HG02678 (cell line): ENCODE results near the gene PRICKLE2.

ENCODE experiments used
- ATAC-seq: cut with Tn5 transposase; IDR thresholded peaks from one replicate; pipeline ENCODE4 v1.9.1; 2021; ENCODE audit warnings: mild to moderate bottlenecking, moderate library complexity; ENCODE audit not compliant: unreplicated experiment

The PRICKLE2 gene

DNA sequence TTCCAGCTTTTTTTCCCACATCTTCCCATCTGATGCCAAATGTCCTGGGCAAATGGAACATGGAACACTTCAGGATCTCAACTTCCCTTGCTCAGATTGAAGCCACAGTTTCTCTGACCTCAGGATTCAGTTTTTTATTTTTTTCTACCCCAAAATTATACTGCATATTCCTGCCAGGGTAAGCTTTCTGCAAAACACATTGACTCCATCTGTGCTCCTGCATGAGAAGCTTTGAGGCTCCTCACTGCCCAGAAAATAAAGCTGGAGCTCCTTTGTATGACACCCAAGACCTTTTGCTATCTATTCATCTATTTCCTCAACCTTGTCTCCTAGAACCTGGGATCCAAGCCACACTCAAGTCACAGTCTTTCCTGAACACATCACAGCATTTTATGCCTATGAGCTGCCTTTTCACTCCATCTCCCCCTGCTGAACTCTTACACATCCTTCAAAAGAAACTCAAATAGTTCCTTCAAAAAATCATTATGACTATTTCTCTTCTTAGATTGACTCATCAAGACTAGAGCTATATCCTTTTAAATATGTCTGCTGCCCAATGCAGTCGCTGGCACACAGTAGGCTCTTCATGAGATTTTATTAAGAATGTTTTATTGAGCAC, 144.5 kb downstream of the PRICKLE2 start:
- no peak for ATAC-seq

DNA sequence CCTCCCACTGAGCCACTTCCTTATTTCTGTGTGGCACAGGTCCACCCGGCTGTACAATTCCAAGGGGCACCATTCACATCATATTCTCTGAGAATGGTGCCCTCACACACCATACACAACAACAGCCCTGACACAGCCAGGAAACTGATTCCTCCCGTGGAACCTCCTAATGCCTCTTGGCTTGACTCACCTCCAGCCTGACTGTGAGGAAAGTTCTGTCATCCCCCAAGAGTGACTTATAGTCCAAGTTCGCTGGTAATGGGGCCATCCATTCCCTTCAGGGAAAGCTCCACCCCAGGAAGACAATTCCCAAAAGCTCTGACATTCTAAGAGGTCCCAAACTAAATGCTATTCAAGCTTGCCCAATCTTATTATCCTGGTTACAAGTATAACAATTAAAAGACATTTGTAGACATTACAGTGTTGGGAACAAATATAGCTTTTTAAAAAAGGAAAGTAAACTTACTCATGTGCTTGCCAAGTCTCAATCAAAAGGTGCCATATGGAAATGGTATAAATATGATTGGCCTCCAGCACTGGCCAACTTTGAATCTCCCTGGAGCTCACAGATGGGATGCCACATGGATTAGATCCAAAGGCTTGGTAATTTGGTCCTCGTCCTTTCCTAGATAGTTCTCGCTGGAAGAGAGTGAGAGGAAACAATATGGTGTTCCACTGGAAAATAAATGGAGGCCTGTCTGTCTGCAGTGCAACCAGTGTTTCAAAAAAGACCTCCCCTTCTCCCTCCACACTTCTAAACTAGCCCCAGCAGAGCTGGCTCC, 145.7 kb downstream of the PRICKLE2 start:
- no peak for ATAC-seq

GRCh38 chr3:64078966-64079365, 146.3 kb downstream of the PRICKLE2 start:
- ATAC-seq = no peak

GRCh38 chr3:64074895-64075679, 150.2 kb downstream of the PRICKLE2 start:
- ATAC-seq = no peak

DNA sequence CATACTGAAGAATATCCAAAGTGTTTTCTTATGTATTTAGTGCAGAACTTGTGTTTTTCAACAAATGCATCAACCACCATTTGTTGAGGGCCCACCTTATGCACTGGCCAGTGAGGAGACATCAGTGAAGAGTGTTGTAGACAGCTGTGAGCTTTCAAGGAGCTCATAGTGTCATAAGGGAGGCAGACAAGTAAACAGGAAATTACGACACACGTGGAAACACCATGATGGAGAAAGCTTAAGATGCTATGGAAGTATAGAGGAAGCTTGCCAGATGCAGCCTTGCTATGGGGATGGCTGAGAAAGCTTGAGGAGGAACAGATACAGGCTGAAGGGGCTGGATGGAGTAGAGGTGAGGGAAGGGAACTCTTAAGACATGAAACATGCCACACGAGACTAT, 151.2 kb downstream of the PRICKLE2 start:
- no peak for ATAC-seq

DNA sequence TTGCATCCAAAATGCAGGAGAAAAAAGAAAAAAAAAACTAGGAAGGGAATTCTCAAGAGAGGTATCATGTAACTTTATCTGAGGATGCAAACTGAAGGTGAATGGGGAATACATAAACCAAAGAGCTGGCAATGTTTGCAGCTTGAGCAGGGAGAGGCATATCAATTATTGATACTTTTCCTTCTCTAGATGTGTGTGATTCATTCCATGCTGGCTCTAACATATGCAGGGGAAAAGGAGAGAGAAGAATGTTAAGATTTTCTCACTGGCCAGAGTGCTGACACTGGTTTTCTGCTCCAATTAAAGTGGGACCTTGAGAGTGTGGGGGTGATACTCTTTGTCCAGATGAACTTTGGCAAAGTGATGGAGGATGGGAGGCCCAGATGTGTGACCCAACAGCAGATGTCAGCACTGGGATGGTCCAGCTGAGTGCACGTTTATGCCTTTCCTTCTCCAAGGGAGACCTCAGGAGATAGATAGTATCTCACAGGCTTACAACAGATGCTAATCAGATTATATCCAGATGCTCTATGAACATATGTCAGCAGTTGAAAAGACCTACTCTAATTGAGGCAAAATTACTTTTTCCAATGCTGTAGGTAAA, 152.0 kb downstream of the PRICKLE2 start:
- no peak for ATAC-seq

DNA sequence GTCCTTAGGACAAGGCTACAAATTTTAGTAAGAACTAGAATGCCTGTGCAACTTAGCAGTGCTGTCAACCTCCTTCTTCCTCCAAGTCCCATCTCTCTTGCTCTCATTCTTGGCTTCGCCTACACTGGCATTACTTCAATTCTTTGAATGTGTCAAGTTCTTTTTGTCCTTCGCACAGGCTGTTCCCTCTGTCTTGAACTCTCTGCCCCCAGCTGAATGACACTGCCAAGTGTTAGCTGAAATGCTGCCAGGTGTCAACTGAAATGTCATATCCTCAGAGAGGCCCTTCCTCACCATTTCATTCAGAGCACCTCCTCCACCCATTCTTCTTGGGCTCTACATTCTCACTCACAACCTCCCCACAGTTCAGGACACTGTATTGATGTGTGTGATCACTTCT, 153.1 kb downstream of the PRICKLE2 start:
- ATAC-seq = no peak

DNA sequence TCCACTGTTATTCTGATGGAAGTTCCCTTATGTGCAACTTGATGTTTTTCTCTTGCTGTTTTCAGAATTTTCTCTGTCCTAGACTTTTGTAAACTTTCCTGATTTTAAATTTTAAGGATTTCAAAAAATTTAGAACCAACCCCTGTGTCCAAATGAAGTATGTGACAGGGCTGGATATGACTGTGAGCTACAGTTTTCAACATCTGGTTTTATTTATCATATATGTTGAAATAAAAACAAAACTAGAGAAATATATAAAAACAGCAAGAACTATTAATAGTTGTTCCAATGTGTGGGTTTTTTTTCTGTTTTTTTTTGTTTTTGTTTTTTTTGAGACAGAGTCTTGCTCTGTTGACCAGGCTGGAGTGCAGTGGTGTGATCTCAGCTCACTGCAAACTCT, 154.6 kb downstream of the PRICKLE2 start:
- no peak for ATAC-seq

GRCh38 chr3:64067506-64068346, 157.5 kb downstream of the PRICKLE2 start:
- no peak for ATAC-seq

DNA sequence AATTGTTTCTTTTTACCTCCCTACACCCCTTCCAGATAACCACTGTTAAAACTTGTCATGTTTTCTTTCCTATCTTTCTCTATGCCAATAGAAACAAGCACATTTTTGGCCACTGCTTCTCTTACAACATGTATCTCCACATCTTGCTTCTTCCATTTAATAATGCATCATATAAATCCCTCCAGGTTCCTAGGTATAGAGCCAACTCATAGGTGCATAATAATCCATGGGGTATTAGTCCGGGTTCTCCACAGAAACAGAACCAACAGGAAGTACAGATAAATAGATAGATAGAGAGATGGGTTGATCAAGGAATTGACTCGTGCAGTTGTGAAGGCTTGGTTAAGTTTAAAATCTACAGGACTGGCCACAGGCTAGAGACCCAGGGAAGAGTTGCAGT, 160.5 kb downstream of the PRICKLE2 start:
- ATAC-seq = no peak

DNA sequence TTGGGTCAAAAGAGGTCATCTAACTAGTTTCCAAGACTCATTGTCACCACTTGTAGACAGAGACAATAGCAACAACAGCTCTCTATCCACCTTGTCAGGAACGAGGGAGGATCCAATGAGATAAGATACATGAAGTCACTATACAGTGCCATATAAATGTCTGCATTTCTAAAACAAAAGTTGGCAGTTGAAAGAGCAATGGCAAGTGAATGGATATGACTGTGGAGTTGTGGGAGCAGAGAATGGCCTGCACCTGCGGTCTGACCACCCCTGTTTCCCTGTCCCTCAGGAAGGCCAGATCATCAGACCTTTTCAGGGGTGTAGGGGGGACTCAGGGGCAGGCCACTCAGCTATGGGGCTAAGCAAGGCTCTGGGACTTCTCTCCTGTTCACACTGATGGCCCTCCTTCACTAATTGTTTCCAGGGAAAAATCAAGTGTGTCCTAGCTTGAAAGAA, 161.3 kb downstream of the PRICKLE2 start:
- no peak for ATAC-seq

- ATAC-seq = no peak
Observed at GRCh38 chr3:64063207-64063982, 161.9 kb downstream of the PRICKLE2 start.

GRCh38 chr3:64061628-64062027, 163.6 kb downstream of the PRICKLE2 start:
- no peak for ATAC-seq

DNA sequence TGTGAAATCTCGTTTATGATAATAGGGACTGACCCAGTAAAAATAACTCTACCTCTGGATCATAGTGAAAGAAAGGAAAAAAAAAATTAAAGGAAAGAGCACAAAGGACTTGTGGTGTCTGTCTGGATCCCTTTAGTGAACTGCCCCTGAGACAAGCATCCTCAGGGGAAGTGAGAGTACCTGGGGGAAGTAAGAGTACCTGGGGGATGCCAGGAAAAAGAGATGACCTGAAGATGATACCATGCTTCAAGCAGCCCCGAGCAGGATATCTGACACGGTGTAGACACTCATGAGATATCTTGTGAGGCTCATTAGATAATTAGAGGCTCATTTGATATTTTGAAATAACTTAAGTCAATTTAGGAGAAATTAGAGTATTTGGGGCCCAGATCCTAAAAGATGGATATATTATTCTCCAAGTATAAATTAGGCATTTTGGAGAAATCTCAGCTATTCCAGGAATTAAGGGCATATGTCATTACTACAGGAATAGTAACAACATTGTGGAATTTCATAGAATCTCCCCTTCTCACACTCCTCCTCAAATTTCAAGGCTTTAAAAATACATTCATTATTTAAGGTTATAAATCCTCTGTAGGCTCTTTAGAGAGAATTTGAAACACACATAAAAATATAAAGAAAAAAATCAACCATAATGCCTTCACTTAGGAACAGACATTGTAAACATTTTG, 165.6 kb downstream of the PRICKLE2 start:
- no peak for ATAC-seq

- no peak for ATAC-seq
Observed at GRCh38 chr3:64058566-64058965, 166.7 kb downstream of the PRICKLE2 start.

- ATAC-seq = no peak
Observed at GRCh38 chr3:64057231-64057630, 168.0 kb downstream of the PRICKLE2 start.

DNA sequence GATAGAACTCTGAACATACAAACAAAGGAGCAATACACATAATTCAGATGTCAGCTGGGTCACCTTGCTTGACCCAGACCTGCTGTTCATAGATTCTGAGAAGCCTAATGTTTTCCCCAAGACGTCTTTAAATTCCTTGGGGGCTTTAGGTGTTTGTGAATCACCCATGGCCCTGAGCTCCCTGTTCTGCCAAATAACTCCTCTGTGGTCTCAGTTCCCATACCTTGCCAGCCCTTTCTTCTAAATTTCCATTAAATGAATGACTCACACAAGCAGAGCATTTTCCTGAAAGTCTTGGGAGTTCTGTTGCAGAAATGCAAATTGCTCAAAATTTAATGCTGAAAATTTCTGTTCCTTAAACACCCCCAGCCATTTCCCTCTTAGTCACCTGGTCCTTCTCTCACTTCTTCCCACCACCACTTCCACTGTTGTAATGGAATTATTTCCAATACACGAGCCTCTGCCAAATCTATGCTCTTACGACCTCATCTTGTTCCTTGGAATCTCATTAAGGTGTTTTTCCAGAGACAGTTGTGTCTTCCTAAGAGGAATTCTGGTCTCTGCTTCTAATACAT, 168.6 kb downstream of the PRICKLE2 start:
- ATAC-seq = no peak

DNA sequence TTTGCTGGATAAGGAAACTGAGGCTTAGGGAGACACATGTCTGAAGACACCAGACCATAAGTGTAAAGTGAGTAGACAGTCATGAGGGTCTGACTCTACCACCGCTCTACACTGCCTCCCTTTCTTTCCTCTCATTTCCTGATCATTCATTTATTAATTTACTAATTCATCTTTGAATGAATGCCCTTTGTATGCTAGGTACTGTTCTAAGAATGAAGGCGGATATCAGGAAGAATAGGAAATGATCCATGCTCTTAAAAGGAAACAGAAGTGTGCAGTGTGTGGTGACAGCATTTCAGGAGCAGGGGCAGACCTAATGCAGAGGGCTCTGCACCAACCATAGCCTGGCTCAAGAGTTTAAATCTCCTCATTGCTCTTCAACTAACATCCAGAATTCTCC, 170.2 kb downstream of the PRICKLE2 start:
- ATAC-seq = no peak

DNA sequence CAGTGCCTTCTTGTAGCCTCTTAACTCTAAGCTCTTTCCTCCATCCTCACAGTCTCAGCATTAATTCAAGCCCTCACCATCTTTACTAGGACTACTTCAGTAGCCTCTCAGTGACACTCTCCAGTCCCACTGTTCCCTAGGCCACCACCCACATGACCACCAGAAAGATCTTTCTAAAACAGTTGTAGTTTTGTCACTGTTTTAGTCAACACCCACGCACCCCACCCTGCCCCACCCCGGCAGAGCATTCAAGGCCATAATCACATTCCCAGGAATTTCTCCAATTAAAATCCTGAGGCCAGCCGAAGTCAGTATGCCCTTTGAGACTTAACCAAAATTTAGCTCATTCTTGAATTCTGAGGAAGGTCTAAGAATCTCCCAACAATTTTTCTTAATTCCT, 170.8 kb downstream of the PRICKLE2 start:
- ATAC-seq = no peak
